GM12865 (cell line): Measurements from ENCODE around the gene SAMD7.

Experiments used
- DNase-seq: peaks from one replicate; pipeline ENCODE4 v3.0.0; 2010; ENCODE audit warnings: low read depth
- H3K4me3 ChIP-seq: 2 replicates; pipeline ENCODE4 v1.5.1; 2011; ENCODE audit warnings: mild to moderate bottlenecking, low read depth, low read length, control low read depth
- TF ChIP-seq, protein P1 (sequence below): IDR thresholded peaks from 2 replicates; pipeline ENCODE4 v1.5.1; 2011; ENCODE audit warnings: low read length, control low read depth, low read depth, inconsistent platforms; ENCODE audit not compliant: insufficient read depth; ENCODE audit errors: missing control alignments

SAMD7 gene

GRCh38 chr3:169868369-169868768, 43.0 kb upstream of the SAMD7 start:
- DNase-seq, result no peak
- no peak overlapping the region for H3K4me3 ChIP-seq
- TF ChIP-seq, protein P1, sequence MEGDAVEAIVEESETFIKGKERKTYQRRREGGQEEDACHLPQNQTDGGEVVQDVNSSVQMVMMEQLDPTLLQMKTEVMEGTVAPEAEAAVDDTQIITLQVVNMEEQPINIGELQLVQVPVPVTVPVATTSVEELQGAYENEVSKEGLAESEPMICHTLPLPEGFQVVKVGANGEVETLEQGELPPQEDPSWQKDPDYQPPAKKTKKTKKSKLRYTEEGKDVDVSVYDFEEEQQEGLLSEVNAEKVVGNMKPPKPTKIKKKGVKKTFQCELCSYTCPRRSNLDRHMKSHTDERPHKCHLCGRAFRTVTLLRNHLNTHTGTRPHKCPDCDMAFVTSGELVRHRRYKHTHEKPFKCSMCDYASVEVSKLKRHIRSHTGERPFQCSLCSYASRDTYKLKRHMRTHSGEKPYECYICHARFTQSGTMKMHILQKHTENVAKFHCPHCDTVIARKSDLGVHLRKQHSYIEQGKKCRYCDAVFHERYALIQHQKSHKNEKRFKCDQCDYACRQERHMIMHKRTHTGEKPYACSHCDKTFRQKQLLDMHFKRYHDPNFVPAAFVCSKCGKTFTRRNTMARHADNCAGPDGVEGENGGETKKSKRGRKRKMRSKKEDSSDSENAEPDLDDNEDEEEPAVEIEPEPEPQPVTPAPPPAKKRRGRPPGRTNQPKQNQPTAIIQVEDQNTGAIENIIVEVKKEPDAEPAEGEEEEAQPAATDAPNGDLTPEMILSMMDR, result no peak

- H3K4me3 ChIP-seq, result no peak within 1 kb of the TSS
- TF ChIP-seq, protein P1, result no peak
- no peak for DNase-seq
These were observed 41.7 kb upstream of the SAMD7 start, which contains the start of gene LRRC31 for GRCh38 chr3:169869484-169870220. LRRC31 (minus strand) TSS chr3:169869935; CDS start chr3:169869807, 128 bp downstream.

DNA sequence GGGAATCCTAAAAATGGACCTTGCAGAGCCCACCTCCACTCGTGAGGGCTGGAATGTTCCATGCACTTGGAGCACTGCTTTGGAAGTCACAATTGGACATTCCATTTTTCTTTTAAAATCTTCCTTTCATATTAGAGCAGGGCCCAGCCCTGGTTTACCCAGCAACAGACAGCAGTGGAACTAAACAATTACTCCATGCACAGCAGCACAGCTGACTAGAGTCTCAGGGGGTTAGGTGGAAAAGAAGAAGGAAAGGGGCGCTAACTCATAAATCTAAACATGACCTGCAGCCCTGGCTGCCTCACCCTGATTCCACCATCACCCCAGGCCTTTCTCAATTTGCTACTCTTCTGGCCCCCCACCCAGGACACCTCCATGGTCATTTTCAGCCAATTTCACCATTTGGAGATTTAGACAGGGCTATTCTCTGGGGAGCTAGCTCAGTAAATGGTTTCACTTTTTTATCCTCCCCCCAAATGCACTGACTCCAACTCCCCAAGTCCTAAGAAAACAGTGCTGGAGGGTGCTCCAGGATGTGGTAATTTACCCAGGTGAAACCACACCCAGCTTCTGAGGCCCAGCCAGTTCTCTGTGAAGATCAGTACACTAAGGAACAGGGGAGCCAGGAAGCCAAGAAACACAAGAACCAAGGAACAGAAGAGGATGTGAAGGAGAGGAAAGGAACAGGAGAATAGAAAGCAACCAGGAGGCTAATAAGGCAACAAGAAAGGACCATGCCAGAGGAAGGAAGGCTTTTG, 40.1 kb upstream of the SAMD7 start:
- no peak overlapping the region for H3K4me3 ChIP-seq
- DNase-seq, result peak; percentile 53
- TF ChIP-seq, protein P1, result no peak

DNA sequence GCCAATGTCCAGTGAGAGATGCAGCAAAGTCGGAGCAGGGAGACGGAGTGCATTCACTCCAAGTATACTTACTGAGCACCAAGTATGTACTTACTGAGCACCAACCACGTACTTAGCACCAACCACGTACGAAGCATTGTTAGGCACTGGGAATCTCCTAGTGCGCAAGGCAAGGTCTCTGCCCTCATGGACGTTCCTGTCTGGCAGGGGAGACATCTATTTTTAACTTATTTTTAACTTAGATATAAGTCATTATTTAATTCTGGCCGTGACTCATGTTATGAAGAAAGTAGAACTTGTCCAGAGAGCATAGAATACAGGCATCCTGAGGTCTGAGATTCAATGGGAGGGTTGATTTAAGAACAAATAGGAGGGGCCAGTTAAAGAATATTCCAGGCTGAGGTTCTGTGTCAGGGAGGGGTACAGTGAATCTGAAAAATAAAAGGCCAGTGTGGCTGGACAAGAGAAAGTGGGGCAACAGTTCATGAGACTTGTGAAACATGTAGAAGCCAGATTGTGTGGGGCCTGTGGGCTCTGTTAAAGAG, 32.3 kb upstream of the SAMD7 start:
- H3K4me3 ChIP-seq, result no peak overlapping the region
- TF ChIP-seq, protein P1, result no peak
- DNase-seq, result no peak

- H3K4me3 ChIP-seq, result no peak overlapping the region
- no peak for DNase-seq
- TF ChIP-seq, protein P1, result no peak
These were observed 31.4 kb upstream of the SAMD7 start for GRCh38 chr3:169879845-169880575.

GRCh38 chr3:169880576-169881250, 30.7 kb upstream of the SAMD7 start:
- no peak for DNase-seq
- TF ChIP-seq, protein P1, result no peak
- H3K4me3 ChIP-seq, result no peak overlapping the region
